GM12891 (cell line): ENCODE measurements around the gene HTR3B.

ENCODE experiments used
- PAX5 ChIP-seq: IDR thresholded peaks from 2 replicates; pipeline ENCODE4 v1.6.1; 2011; ENCODE audit warnings: low read length, moderate library complexity, mild to moderate bottlenecking; ENCODE audit not compliant: insufficient read depth, severe bottlenecking
- POLR2A ChIP-seq: IDR thresholded peaks from 2 replicates; pipeline ENCODE4 v1.6.1; 2011; ENCODE audit warnings: low read depth, low read length, control low read depth
- POLR2AphosphoS5 ChIP-seq: IDR thresholded peaks from 2 replicates; pipeline ENCODE4 v1.6.1; 2011; ENCODE audit warnings: low read depth, low read length, control low read depth
- TAF1 ChIP-seq: IDR thresholded peaks from 2 replicates; pipeline ENCODE4 v1.6.1; 2011; ENCODE audit warnings: low read depth, low read length, control low read depth

GRCh38 chr11:113874581-113875233, 29.9 kb upstream of the HTR3B start:
- TF ChIP-seq POLR2AphosphoS5: no peak
- no peak for TF ChIP-seq TAF1
- no peak for TF ChIP-seq POLR2A
- no peak for TF ChIP-seq PAX5
